MM.1S (cell line): ENCODE data around the gene PLCB4.

Experiments used
- EZH2phosphoT487 ChIP-seq: fragments of 300-600 bp; sonication (generic); IDR thresholded peaks from 2 replicates; pipeline ENCODE4 v1.6.1; 2018; ENCODE audit warnings: antibody characterized with exemption, low read length
- TF ChIP-seq, protein P1 (sequence below): fragments of 300-600 bp; sonication (generic); IDR thresholded peaks from 2 replicates; pipeline ENCODE4 v1.5.1; 2016; ENCODE audit warnings: antibody characterized with exemption, low read length, mixed read lengths

GRCh38 chr20:9441948-9442347, 373.1 kb downstream of the PLCB4 start:
- TF ChIP-seq, protein P1, sequence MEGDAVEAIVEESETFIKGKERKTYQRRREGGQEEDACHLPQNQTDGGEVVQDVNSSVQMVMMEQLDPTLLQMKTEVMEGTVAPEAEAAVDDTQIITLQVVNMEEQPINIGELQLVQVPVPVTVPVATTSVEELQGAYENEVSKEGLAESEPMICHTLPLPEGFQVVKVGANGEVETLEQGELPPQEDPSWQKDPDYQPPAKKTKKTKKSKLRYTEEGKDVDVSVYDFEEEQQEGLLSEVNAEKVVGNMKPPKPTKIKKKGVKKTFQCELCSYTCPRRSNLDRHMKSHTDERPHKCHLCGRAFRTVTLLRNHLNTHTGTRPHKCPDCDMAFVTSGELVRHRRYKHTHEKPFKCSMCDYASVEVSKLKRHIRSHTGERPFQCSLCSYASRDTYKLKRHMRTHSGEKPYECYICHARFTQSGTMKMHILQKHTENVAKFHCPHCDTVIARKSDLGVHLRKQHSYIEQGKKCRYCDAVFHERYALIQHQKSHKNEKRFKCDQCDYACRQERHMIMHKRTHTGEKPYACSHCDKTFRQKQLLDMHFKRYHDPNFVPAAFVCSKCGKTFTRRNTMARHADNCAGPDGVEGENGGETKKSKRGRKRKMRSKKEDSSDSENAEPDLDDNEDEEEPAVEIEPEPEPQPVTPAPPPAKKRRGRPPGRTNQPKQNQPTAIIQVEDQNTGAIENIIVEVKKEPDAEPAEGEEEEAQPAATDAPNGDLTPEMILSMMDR, result no peak
- TF ChIP-seq EZH2phosphoT487, result no peak
